ENCODE results near the gene TRMT1.

- TF ChIP-seq EZH2 (IDR thresholded peaks at IDR 0.05; ENCODE audit: borderline replicate concordance, low read depth, low read length, poor library complexity, severe bottlenecking) = no peak
- TF ChIP-seq, protein P1, sequence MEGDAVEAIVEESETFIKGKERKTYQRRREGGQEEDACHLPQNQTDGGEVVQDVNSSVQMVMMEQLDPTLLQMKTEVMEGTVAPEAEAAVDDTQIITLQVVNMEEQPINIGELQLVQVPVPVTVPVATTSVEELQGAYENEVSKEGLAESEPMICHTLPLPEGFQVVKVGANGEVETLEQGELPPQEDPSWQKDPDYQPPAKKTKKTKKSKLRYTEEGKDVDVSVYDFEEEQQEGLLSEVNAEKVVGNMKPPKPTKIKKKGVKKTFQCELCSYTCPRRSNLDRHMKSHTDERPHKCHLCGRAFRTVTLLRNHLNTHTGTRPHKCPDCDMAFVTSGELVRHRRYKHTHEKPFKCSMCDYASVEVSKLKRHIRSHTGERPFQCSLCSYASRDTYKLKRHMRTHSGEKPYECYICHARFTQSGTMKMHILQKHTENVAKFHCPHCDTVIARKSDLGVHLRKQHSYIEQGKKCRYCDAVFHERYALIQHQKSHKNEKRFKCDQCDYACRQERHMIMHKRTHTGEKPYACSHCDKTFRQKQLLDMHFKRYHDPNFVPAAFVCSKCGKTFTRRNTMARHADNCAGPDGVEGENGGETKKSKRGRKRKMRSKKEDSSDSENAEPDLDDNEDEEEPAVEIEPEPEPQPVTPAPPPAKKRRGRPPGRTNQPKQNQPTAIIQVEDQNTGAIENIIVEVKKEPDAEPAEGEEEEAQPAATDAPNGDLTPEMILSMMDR (conservative IDR thresholded peaks at IDR 0.05; ENCODE audit: low read depth, low read length) = peak; percentile 81
These were observed 12.1 kb downstream of the TRMT1 start for GRCh38 chr19:13104360-13104847.
